Measurements from ENCODE around the gene MTF1. TPM values are rescaled to one million over a fixed set of nuclear protein-coding genes. Genes with fewer than 3 reads are reported as not detected.

MTF1 gene
- polyA plus RNA-seq, 2 donors, result 3.2 to 5.6 TPM

DNA sequence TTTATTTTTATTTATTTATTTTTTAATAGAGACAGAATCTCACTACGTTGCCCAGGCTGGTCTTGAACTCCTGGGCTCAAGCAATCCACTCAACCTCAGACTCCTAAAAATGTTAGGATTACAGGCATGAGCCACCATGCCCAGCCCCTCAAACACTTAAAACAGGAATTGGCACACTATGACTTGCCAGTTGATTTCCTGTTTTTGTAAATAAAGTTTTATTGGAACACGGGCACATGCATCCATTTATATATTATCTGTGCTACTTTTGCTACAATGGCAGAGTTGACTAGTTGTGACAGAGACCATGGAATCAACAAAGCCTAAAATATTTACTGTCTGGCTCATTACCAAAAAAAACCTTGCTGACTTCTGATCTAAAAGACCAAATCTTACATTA lies 35.4 kb downstream of the MTF1 start:
- H3K4me3 ChIP-seq (ENCODE audit: low read depth in 1 of 2, low read length in 2 of 2), result no peak overlapping the region
- H3K9me3 ChIP-seq (ENCODE audit: control insufficient read depth in 2 of 2, insufficient read depth in 1 of 2, low read depth in 1 of 2, low read length in 1 of 2), result no peaks in the 10 kb centered on the region
- WGBS, 2 donors, result 91% methylated on average over 2 of the region's 2 CpGs
- H3K36me3 ChIP-seq (ENCODE audit: control insufficient read depth in 2 of 2, insufficient read depth in 2 of 2, low read length in 1 of 2), result peaks cover 13 to 18% of the 10 kb centered on the region in 2 donors
- H3K27me3 ChIP-seq (ENCODE audit: control insufficient read depth in 1 of 2, insufficient read depth in 2 of 2, low read length in 2 of 2), result no peaks in the 10 kb centered on the region
- H3K4me1 ChIP-seq (ENCODE audit: control insufficient read depth in 2 of 2, insufficient read depth in 2 of 2, low read length in 1 of 2), result peaks cover 0 to 4% of the 10 kb centered on the region in 2 donors
- no peak overlapping the region for H3K27ac ChIP-seq (ENCODE audit: low read depth in 2 of 2, low read length in 1 of 2)

DNA sequence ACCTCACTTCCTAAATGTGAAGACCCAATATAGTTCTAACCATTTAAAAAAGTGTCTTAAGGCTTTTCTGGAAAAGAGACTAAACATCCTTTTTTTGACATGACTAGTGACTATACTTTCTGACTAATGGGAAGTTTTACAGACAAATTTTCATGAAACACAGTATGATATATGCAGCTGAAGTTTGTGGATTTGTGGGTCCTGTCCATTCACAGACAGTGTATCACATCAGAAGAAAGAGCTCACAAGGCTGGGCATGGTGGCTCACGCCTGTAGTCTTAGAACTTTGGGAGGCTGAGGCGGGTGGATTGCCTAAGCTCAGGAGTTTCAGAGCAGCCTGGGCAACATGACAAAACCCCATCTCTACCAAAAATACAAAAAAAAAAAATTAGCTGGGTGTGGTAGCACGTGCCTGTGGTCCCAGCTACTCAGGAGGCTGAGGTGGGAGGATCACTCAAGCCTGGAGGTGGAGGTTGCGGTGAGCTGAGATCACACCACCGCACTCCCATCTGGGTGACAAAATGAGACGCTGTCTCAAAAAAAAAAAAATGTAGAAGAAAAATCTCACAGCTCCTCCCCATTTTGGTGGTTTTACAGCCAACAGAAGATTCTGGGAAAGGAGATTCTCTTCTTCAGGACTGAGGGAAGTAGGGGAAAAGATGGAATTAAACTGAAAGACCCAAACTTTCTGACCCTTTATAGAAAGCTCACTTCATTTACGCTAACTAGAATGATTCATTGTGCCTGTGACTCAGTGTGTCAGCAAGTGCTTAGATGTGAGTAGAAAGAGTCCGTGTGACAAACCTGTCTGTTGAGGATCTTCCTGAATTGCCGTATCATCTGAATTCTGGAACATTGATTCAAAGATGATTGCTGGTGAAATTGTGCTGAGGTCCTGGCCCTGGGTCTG lies 36.2 kb downstream of the MTF1 start:
- WGBS, 2 donors, result 85 to 86% methylated on average over 9 of the region's 9 CpGs
- Histone ChIP-seq H3K4me1 (ENCODE audit: control insufficient read depth in 2 of 2, insufficient read depth in 2 of 2, low read length in 1 of 2) (peaks cover 0 to 4% of the 10 kb centered on the region in 2 donors), H3K27ac (ENCODE audit: low read depth in 2 of 2, low read length in 1 of 2) (peak overlapping the region in 1 of 2 donors; percentile 24), H3K4me3 (ENCODE audit: low read depth in 1 of 2, low read length in 2 of 2) (no peak overlapping the region), H3K27me3 (ENCODE audit: control insufficient read depth in 1 of 2, insufficient read depth in 2 of 2, low read length in 2 of 2) (no peaks in the 10 kb centered on the region), H3K9me3 (ENCODE audit: control insufficient read depth in 2 of 2, insufficient read depth in 1 of 2, low read depth in 1 of 2, low read length in 1 of 2) (no peaks in the 10 kb centered on the region), H3K36me3 (ENCODE audit: control insufficient read depth in 2 of 2, insufficient read depth in 2 of 2, low read length in 1 of 2) (peaks cover 13 to 18% of the 10 kb centered on the region in 2 donors)

DNA sequence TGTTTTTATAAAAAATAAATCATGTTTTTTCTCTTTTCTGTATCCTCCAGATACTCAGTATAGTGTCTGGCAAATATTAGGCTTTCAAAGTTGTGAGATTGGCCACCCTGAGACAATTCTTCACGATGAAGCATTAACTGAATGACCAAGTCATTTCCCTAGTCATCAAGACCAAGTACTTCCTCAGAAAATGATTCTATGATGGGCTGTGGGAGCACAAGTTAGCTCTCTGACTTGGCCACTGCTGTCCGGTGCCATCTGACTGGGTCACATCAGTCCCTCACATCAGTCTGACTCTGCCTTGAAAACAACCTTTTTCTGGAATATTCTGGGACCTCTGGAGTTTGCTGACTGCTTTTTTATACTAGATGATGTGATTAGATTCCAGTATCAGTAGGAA lies 37.9 kb downstream of the MTF1 start:
- 91 to 92% methylated on average over 2 of the region's 2 CpGs for WGBS, 2 donors
- H3K27me3 ChIP-seq (ENCODE audit: control insufficient read depth in 1 of 2, insufficient read depth in 2 of 2, low read length in 2 of 2), result no peaks in the 10 kb centered on the region
- peaks cover 4 to 7% of the 10 kb centered on the region in 2 donors for H3K4me1 ChIP-seq (ENCODE audit: control insufficient read depth in 2 of 2, insufficient read depth in 2 of 2, low read length in 1 of 2)
- peaks cover 13 to 20% of the 10 kb centered on the region in 2 donors for H3K36me3 ChIP-seq (ENCODE audit: control insufficient read depth in 2 of 2, insufficient read depth in 2 of 2, low read length in 1 of 2)
- no peak overlapping the region for H3K27ac ChIP-seq (ENCODE audit: low read depth in 2 of 2, low read length in 1 of 2)
- H3K9me3 ChIP-seq (ENCODE audit: control insufficient read depth in 2 of 2, insufficient read depth in 1 of 2, low read depth in 1 of 2, low read length in 1 of 2), result no peaks in the 10 kb centered on the region
- no peak overlapping the region for H3K4me3 ChIP-seq (ENCODE audit: low read depth in 1 of 2, low read length in 2 of 2)

DNA sequence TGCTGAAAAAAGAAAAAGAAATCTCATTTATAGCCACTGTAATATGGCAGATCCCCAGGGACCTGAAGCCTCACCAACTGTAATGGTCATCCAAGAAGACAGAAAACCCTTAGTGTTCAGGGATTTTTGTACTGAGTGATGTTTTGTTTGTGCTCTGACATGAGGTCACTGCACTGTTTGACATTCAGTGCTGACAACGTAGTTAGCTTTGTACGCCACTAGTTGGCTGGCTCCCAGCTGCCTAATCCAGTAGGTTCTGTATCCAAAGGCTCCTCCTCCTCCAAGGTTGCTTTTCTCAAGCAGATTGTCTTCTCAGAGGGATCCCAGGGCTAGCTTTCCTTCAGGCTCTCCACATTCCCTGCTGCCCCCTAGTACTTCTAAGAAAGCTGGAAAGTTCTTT lies 41.9 kb downstream of the MTF1 start:
- Histone ChIP-seq H3K27ac (ENCODE audit: low read depth in 2 of 2, low read length in 1 of 2) (peak overlapping the region; percentile 60 to 64), H3K27me3 (ENCODE audit: control insufficient read depth in 1 of 2, insufficient read depth in 2 of 2, low read length in 2 of 2) (no peaks in the 10 kb centered on the region), H3K9me3 (ENCODE audit: control insufficient read depth in 2 of 2, insufficient read depth in 1 of 2, low read depth in 1 of 2, low read length in 1 of 2) (no peaks in the 10 kb centered on the region), H3K36me3 (ENCODE audit: control insufficient read depth in 2 of 2, insufficient read depth in 2 of 2, low read length in 1 of 2) (peaks cover 13 to 34% of the 10 kb centered on the region in 2 donors), H3K4me1 (ENCODE audit: control insufficient read depth in 2 of 2, insufficient read depth in 2 of 2, low read length in 1 of 2) (peaks cover 3 to 4% of the 10 kb centered on the region in 2 donors), H3K4me3 (ENCODE audit: low read depth in 1 of 2, low read length in 2 of 2) (no peak overlapping the region)
- 26 to 28% methylated on average over 2 of the region's 2 CpGs for WGBS, 2 donors

- WGBS, 2 donors, result 89 to 94% methylated on average over 7 of the region's 7 CpGs
- H3K36me3 ChIP-seq (ENCODE audit: control insufficient read depth in 2 of 2, insufficient read depth in 2 of 2, low read length in 1 of 2), result peaks cover 0 to 22% of the 10 kb centered on the region in 2 donors
- H3K27me3 ChIP-seq (ENCODE audit: control insufficient read depth in 1 of 2, insufficient read depth in 2 of 2, low read length in 2 of 2), result no peaks in the 10 kb centered on the region
- no peak overlapping the region for H3K27ac ChIP-seq (ENCODE audit: low read depth in 2 of 2, low read length in 1 of 2)
- no peaks in the 10 kb centered on the region for H3K9me3 ChIP-seq (ENCODE audit: control insufficient read depth in 2 of 2, insufficient read depth in 1 of 2, low read depth in 1 of 2, low read length in 1 of 2)
- peaks cover 3 to 4% of the 10 kb centered on the region in 2 donors for H3K4me1 ChIP-seq (ENCODE audit: control insufficient read depth in 2 of 2, insufficient read depth in 2 of 2, low read length in 1 of 2)
- H3K4me3 ChIP-seq (ENCODE audit: low read depth in 1 of 2, low read length in 2 of 2), result no peak overlapping the region
Measured at GRCh38 chr1:37814252-37814651, 45.1 kb downstream of the MTF1 start.

DNA sequence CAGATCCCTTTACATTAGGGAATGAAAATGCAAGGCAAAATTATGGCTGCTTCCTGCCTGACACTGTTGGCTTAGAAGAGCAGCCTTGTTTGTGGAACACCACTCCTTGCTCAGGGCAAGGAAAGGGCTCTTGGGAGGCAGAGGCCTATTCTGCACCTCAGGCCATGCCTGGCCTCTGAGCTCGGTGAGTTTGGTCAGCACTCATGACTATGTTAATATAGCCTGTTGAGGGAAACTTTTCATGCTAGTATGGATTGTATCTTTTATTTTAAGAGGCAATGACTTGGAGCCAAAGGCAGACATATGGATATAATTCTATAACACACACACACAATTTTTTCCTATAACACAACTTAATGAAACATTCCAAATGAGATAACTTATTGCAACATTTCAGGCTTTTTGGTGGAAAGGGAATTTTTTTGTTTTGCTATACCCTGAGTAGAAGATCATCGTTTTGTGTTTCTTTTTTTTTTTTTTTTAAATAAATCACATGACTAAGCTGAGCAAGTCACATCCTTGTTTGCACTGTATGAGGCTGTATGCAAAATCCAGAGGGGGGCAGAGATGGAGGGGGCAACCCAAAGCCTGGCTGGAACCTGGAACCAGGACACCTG lies 45.8 kb downstream of the MTF1 start:
- Histone ChIP-seq H3K27me3 (ENCODE audit: control insufficient read depth in 1 of 2, insufficient read depth in 2 of 2, low read length in 2 of 2) (no peaks in the 10 kb centered on the region), H3K9me3 (ENCODE audit: control insufficient read depth in 2 of 2, insufficient read depth in 1 of 2, low read depth in 1 of 2, low read length in 1 of 2) (no peaks in the 10 kb centered on the region), H3K27ac (ENCODE audit: low read depth in 2 of 2, low read length in 1 of 2) (no peak overlapping the region), H3K4me3 (ENCODE audit: low read depth in 1 of 2, low read length in 2 of 2) (no peak overlapping the region), H3K4me1 (ENCODE audit: control insufficient read depth in 2 of 2, insufficient read depth in 2 of 2, low read length in 1 of 2) (peaks cover 3 to 4% of the 10 kb centered on the region in 2 donors), H3K36me3 (ENCODE audit: control insufficient read depth in 2 of 2, insufficient read depth in 2 of 2, low read length in 1 of 2) (peaks cover 0 to 22% of the 10 kb centered on the region in 2 donors)
- WGBS, 2 donors, result 81 to 85% methylated on average over 2 of the region's 2 CpGs

- H3K4me1 ChIP-seq (ENCODE audit: control insufficient read depth in 2 of 2, insufficient read depth in 2 of 2, low read length in 1 of 2), result no peaks in the 10 kb centered on the region
- peaks cover 0 to 24% of the 10 kb centered on the region in 2 donors for H3K36me3 ChIP-seq (ENCODE audit: control insufficient read depth in 2 of 2, insufficient read depth in 2 of 2, low read length in 1 of 2)
- H3K9me3 ChIP-seq (ENCODE audit: control insufficient read depth in 2 of 2, insufficient read depth in 1 of 2, low read depth in 1 of 2, low read length in 1 of 2), result no peaks in the 10 kb centered on the region
Measured at GRCh38 chr1:37811027-37811655, 48.3 kb downstream of the MTF1 start.

DNA sequence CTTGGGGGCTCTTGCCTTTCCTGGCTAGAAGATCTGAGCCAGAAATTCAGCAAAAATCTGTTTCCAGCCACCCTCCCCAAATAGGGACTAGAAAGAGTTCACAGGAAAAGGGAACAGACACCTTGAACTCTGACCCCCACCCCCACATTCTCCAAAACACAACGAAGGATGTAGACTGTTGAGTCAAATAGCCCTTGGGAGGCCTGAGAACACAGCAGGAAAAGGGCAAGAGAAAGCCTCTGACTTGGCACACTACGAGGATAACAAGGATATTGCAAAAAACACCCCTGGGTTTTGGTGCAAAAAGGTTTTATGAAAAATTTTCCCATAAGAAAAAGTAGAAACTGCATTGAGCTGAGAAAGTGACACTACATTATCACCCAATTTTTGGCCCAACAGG lies 49.5 kb downstream of the MTF1 start:
- Histone ChIP-seq H3K27me3 (ENCODE audit: control insufficient read depth in 1 of 2, insufficient read depth in 2 of 2, low read length in 2 of 2) (no peaks in the 10 kb centered on the region), H3K4me3 (ENCODE audit: low read depth in 1 of 2, low read length in 2 of 2) (no peak overlapping the region), H3K27ac (ENCODE audit: low read depth in 2 of 2, low read length in 1 of 2) (no peak overlapping the region), H3K36me3 (ENCODE audit: control insufficient read depth in 2 of 2, insufficient read depth in 2 of 2, low read length in 1 of 2) (peaks cover 5 to 20% of the 10 kb centered on the region in 2 donors), H3K4me1 (ENCODE audit: control insufficient read depth in 2 of 2, insufficient read depth in 2 of 2, low read length in 1 of 2) (no peaks in the 10 kb centered on the region), H3K9me3 (ENCODE audit: control insufficient read depth in 2 of 2, insufficient read depth in 1 of 2, low read depth in 1 of 2, low read length in 1 of 2) (no peaks in the 10 kb centered on the region)
- 38 to 44% methylated on average over 2 of the region's 2 CpGs for WGBS, 2 donors

More at GRCh38 chr1:37811027-37811655, 48.3 kb downstream of the MTF1 start:
- Histone ChIP-seq H3K27me3 (ENCODE audit: control insufficient read depth in 1 of 2, insufficient read depth in 2 of 2, low read length in 2 of 2) (no peaks in the 10 kb centered on the region), H3K27ac (ENCODE audit: low read depth in 2 of 2, low read length in 1 of 2) (no peak overlapping the region), H3K4me3 (ENCODE audit: low read depth in 1 of 2, low read length in 2 of 2) (no peak overlapping the region)
- WGBS, 2 donors, result 40 to 41% methylated on average over 7 of the region's 7 CpGs

Data from esophagus (tissue), 2 donors.